ENCODE data around the gene INPPL1. TPM values are rescaled to one million over a fixed set of nuclear protein-coding genes. Genes with fewer than 3 reads are reported as not detected.

Gene INPPL1
- total RNA-seq, 1 experiment from 2014 or later: 90.2 TPM

- intact Hi-C loops (cut with micrococcal nuclease): loop anchor here (2.0 to 5.0 kb wide), 2 partner anchors 214 to 261 kb away; no protein-coding TSS in a partner anchor
- TF ChIP-seq CTCF (IDR thresholded peaks at IDR 0.05; ENCODE audit: unreplicated experiment): peak; percentile 5
- H3K27me3 Mint-ChIP-seq (ENCODE audit: insufficient read depth, unreplicated experiment): no peaks in the 10 kb centered on the region
Observed at GRCh38 chr11:72238492-72239312, 14.1 kb downstream of the INPPL1 start.

DNA sequence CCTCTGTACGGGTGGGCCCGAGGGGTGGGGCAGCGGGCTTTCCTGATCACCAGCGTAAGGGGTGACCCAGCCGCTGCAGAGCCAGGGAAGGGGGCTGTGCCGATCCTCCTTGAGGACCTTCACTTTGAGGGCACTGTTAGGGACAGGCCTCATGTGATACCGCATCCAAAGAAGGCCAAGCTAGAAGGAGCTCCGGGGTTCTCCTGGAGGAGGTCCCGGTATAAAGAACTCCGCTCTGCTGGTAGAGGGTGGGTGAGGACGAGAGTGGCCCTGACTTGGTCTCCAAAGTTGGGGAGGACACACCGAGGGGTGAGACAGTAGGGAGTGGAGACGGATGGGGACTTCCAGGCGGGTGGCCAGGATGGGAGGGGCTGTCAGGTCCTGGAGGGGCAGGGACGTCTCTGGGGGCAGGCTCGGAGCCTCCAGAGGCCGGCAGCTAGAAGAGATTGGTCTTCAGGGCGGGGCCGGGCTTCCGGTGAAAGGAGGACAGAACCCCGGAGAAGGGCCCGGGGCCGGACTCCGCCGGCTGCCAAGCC lies 14.8 kb downstream of the INPPL1 start:
- peak; percentile 29 for DNase-seq (ENCODE audit: unreplicated experiment)

More at GRCh38 chr11:72238492-72239312, 14.1 kb downstream of the INPPL1 start:
- DNase-seq (ENCODE audit: unreplicated experiment): no peak
- peaks cover 9% of the 10 kb centered on the region for H3K4me1 Mint-ChIP-seq (ENCODE audit: insufficient read depth, unreplicated experiment)
- BruUV-seq (replicated peaks): TSS peak; percentile 18
- ChIA-PET POLR2A (interaction anchor here (0.6 to 1.0 kb wide), 3 partner anchors 13 to 214 kb away, joined by 3 to 7 read pairs (median 3); no protein-coding TSS in a partner anchor), CTCF (interaction anchor here (0.6 to 3.6 kb wide), 9 partner anchors 8 to 261 kb away, joined by 3 to 12 read pairs (median 4); no protein-coding TSS in a partner anchor)
- H3K27ac Mint-ChIP-seq (ENCODE audit: low read depth, unreplicated experiment): no peak overlapping the region
- H3K4me3 Mint-ChIP-seq (ENCODE audit: unreplicated experiment): no peak overlapping the region
- peaks cover 44% of the 10 kb centered on the region for H3K36me3 Mint-ChIP-seq (ENCODE audit: insufficient read depth, unreplicated experiment)
- H3K9me3 Mint-ChIP-seq (ENCODE audit: unreplicated experiment): no peaks in the 10 kb centered on the region

DNA sequence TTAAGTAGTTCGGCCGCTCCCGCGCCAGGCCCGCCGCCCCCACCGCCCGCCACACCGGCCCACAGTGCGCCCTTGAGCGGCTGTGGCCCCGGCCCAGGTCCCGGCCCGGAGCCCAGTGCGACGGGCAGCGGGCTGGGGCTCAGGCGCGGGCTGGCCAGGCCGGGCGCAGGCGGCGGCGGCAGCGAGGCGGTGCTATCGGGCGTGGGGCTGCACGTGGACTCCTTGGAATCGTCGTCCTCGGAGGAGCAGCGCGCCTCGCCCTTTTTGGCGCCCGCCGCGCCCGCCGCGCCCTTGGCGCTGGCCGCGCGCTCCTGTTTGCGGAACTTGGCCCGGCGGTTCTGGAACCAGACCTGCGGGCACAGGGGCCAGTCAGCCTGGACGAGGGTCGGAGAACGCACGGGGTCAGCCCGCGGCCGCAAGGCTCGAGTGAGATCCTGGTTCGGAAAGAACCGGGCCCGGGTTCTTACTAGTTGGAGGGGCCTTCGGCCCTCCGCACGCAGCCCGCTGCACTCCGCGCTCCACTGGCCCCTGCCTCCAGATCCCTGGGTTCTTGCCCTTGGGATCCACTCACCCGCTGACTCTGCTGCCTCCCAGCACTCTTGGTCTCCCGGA lies 15.4 kb downstream of the INPPL1 start:
- Mint-ChIP-seq H3K27me3 (ENCODE audit: insufficient read depth, unreplicated experiment) (no peaks in the 10 kb centered on the region), H3K4me3 (ENCODE audit: unreplicated experiment) (peak overlapping the region; percentile 61), H3K9me3 (ENCODE audit: unreplicated experiment) (no peaks in the 10 kb centered on the region), H3K27ac (ENCODE audit: low read depth, unreplicated experiment) (no peak overlapping the region), H3K4me1 (ENCODE audit: insufficient read depth, unreplicated experiment) (peaks cover 9% of the 10 kb centered on the region), H3K36me3 (ENCODE audit: insufficient read depth, unreplicated experiment) (peaks cover 33% of the 10 kb centered on the region)
- ChIA-PET CTCF (interaction anchor here (0.5 to 1.2 kb wide), 4 partner anchors 12 to 234 kb away, joined by 3 to 4 read pairs (median 3); no protein-coding TSS in a partner anchor), POLR2A (interaction anchor here (0.8 to 0.9 kb wide), 2 partner anchors 16 to 28 kb away, joined by 3 read pairs; no protein-coding TSS in a partner anchor)
- no peak for DNase-seq (ENCODE audit: unreplicated experiment)
- TF ChIP-seq CTCF (IDR thresholded peaks at IDR 0.05; ENCODE audit: unreplicated experiment): no peak
- intact Hi-C loops (cut with micrococcal nuclease): loop anchor here (2.0 to 5.0 kb wide), 2 partner anchors 215 to 263 kb away; no protein-coding TSS in a partner anchor
- BruUV-seq (replicated peaks): no TSS peak

More for the DNA sequence above, 14.8 kb downstream of the INPPL1 start:
- intact Hi-C loops (cut with micrococcal nuclease): loop anchor here (2.0 to 5.0 kb wide), 2 partner anchors 215 to 262 kb away; no protein-coding TSS in a partner anchor
- no peak overlapping the region for H3K27ac Mint-ChIP-seq (ENCODE audit: low read depth, unreplicated experiment)
- H3K4me3 Mint-ChIP-seq (ENCODE audit: unreplicated experiment): peak overlapping the region; percentile 22
- H3K27me3 Mint-ChIP-seq (ENCODE audit: insufficient read depth, unreplicated experiment): no peaks in the 10 kb centered on the region
- POLR2A ChIA-PET: no interaction called here
- H3K9me3 Mint-ChIP-seq (ENCODE audit: unreplicated experiment): no peaks in the 10 kb centered on the region
- H3K36me3 Mint-ChIP-seq (ENCODE audit: insufficient read depth, unreplicated experiment): peaks cover 38% of the 10 kb centered on the region
- CTCF ChIA-PET: interaction anchor here (1.2 kb wide), 1 partner anchor 13 kb away, joined by 4 read pairs; no protein-coding TSS in a partner anchor
- TF ChIP-seq CTCF (IDR thresholded peaks at IDR 0.05; ENCODE audit: unreplicated experiment): no peak
- BruUV-seq (replicated peaks): no TSS peak
- H3K4me1 Mint-ChIP-seq (ENCODE audit: insufficient read depth, unreplicated experiment): peaks cover 9% of the 10 kb centered on the region
